ENCODE results near the gene OASL.
A peak's percentile ranks its signal among the peaks of the same experiment; 100 is the strongest.
"Not testable (repeated sequence)": the region's sequence is repeated elsewhere in the genome, so short reads cannot be mapped to it uniquely, and the experiment has no call there.

OASL gene

DNA sequence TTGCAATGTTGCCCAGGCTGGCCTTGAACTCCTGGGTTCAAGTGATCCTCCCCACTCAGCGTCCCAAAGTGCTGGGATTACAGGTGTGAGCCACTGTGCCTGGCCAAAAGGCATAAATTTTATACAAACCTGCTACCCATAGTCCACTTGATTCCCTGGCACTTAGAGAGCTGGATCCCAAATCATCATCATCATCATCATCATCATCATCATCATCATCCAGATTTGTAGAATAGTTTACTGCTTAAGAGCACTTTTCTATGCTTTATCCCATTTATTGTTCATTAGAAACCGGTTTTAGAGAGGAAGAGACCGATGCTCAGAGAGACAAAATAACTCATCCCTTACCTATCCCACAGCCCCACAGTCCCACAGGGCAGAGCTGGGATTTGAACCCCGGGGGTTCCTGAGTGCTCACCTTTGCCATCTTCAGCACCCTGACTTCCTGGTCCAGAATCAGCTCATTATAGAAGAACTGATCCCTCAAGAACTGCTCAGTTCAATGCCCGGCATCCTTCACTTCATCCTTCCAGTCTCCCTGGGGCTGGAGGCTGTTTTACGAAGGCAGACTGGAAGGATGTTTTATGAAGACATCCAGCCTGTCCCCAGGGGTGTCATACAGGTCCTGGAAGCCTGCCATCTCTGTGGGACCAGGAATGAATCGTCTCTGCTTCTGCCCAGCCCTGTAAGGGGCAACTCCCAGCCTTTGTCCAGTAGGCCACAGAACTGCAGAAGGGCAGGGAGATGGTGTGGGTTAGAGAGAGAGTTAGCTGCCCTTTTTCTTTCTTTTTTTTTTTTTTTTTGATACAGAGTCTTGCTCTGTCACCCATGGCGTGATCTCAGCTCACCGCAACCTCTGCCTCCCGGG, 20.2 kb upstream of the OASL start:
- DNase-seq (ENCODE audit: low read depth, low spot score), result no peak

GRCh38 chr12:121057794-121058193, 18.7 kb upstream of the OASL start:
- DNase-seq (ENCODE audit: low read depth, low spot score), result no peak

DNA sequence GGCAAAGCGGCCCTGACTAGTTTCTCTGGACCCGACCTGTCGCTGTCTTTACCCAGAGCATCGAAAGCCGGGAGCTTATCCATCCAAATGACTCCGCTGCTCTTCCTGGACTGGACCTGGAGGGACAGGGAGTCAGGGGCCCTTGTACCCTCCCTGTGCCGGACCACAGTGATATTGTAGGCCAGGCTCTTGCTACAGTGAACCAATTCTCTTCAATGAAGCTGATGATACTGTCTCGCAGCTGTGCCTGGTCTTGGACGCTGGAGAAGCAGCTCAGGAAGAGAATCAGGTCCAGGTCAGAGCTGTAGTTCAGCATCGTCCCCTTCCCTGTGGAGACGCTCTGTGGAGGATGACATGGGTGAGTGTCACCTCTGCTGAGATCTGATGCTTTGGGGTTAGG, 14.7 kb upstream of the OASL start:
- DNase-seq (ENCODE audit: low read depth, low spot score), result no peak

GRCh38 chr12:121050725-121051124, 11.7 kb upstream of the OASL start:
- no peak for DNase-seq (ENCODE audit: low read depth, low spot score)

DNA sequence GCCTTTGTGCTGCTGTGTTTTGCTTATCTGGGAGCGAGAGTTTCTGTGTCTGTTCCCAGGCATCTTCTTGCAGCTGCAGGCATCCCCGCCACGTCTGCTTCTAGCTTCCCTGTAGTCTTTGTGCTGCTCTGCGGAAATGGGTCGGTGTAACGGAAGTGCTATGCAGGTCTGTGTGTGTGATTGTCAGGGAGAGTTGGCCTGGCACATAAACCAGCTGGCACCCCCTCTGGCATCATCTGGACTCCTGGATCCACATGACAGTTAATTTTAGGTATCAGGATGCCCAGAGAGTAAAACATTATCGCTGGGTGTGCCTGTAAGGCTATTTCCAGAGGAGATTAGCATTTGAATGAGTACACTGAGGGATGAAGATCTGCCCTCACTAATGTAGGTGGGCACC, 9.4 kb upstream of the OASL start:
- DNase-seq (ENCODE audit: low read depth, low spot score), result no peak

- not testable (repeated sequence) for DNase-seq (ENCODE audit: low read depth, low spot score)
Measured at GRCh38 chr12:121047400-121047799, 8.4 kb upstream of the OASL start.

- no peak for DNase-seq (ENCODE audit: low read depth, low spot score)
Measured at GRCh38 chr12:121043067-121043466, 4.0 kb upstream of the OASL start.

DNA sequence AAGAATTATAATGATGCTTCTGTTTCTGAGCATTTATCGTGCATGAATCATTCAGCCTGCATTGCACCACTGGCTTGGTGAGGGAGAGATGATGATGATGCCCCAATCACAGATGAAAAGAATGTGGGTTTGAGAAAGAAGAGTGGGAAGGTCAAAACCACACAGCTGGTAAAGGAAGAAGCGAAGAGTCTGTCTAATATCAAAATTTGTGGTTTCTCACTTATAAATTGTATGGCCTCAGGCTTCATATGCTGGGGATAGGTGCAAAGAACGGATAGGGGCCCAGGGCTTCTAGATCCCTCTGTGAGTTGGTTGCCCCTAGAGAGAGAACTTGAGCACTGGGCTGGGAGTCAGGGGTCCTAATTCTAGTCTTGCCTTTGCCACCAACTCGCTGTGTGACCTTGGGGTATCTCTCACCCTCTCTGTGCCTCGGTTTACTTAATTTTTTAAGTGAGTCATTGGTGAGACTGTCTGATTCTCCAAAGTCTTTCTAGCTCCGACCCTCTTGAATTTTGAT, 2.2 kb downstream of the OASL start:
- DNase-seq (ENCODE audit: low read depth, low spot score), result peak; percentile 17

- no peak for DNase-seq (ENCODE audit: low read depth, low spot score)
Measured at GRCh38 chr12:121034616-121035305, 4.3 kb downstream of the OASL start.

- DNase-seq (ENCODE audit: low read depth, low spot score), result no peak
Measured at GRCh38 chr12:121033625-121034349, 5.3 kb downstream of the OASL start.

GRCh38 chr12:121030576-121031212, 8.4 kb downstream of the OASL start:
- no peak for DNase-seq (ENCODE audit: low read depth, low spot score)

DNA sequence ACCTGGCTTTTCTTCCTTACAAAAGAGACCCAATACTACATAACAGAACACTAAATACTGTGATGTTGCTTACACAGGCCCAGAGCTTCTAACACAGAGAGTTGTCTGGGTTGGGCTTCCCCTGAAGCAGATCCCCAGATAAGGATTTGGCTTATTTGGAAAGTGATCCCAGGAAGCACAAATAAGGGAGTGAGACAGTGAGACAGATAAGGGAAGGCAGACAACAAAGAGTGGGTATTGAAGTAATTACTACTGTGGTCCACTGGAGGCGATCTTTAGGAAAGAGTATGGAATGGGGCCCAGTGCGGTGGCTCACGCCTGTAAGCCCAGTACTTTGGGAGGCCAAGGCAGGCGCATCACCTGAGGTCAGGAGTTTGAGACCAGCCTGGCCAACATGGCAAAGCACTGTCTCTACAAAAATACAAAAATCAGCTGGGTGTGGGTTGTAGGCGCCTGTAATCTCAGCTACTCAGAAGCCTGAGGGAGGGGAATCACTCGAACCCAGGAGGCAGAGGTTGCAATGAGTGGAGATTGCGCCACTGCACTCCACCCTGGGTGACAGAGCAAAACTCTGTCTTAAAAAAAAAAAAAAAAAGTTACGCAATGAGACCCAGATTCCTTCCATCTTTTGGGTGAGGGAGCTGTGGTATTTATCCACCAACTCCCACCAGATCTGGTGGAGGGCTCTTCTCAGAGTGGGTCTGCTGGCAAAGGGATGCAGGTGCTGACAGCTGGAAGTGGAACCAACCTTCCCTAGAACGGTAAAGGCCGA, 12.6 kb downstream of the OASL start:
- DNase-seq (ENCODE audit: low read depth, low spot score), result no peak

- DNase-seq (ENCODE audit: low read depth, low spot score), result no peak
Measured at GRCh38 chr12:121025442-121026226, 13.4 kb downstream of the OASL start.

- DNase-seq (ENCODE audit: low read depth, low spot score), result no peak
Measured at GRCh38 chr12:121023799-121024198, 15.2 kb downstream of the OASL start.

GRCh38 chr12:121022713-121023112, 16.3 kb downstream of the OASL start:
- no peak for DNase-seq (ENCODE audit: low read depth, low spot score)

DNA sequence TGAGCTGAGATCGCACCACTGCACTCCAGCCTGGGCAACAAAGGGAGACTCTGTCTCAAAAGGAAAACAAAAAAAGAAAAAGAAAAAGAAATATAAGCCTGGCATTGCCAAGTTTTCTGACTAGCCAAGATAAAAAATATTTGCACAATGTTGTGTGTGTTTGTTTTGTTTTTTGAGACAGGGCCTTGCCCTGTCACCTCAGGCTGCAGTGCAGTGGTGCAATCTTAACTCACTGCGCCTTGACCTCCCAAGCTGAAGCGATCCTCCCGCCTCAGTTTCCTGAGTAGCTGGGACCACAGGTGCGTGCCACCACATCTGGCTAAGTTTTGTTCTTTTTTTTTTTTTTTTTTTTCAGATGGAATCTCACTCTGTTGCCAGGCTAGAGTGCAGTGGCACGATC, 17.3 kb downstream of the OASL start:
- DNase-seq (ENCODE audit: low read depth, low spot score), result no peak

GRCh38 chr12:121018860-121019617, 20.0 kb downstream of the OASL start:
- DNase-seq (ENCODE audit: low read depth, low spot score), result no peak

DNA sequence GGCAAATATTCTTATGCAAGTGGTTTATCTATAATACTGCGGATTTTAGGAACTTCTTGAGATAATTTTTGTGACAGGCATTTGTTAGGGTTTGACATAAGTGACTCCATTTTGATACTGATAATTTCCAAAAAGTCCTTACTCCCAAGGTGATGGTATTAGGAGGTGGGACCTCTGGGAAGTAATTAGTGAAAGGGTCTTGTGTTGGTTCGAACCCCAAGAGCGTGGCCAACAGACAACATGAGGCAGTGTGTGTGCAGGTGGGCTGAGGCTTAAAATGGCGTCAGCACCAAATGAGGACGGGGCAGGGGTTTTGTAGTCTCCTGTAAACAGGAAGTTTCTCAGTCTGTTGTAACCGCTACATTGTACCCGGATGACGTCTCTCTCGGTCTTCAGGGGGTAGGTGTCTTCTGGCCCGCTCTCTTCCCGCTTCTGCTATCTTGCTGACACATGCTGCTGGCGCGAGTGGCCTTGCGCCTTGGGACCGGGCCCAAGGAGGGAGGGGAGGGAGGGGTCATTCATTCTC, 21.0 kb downstream of the OASL start:
- no peak for DNase-seq (ENCODE audit: low read depth, low spot score)
